Aorta (tissue), 5 donors: Measurements from ENCODE around the gene SLC22A3. TPM values are rescaled to one million over a fixed set of nuclear protein-coding genes. Genes with fewer than 3 reads are reported as not detected.
"Not testable (repeated sequence)": the region's sequence is repeated elsewhere in the genome, so short reads cannot be mapped to it uniquely, and the experiment has no call there.

Source experiments
- ATAC-seq: fragments of 200-7000 bp; cut with Tn5 transposase; one replicate; pipeline ENCODE4 v1.9.1; 2022; ENCODE audit warnings: moderate library complexity; ENCODE audit not compliant: low FRiP score
- DNase-seq, 2 donors: peaks; one replicate each; pipeline ENCODE4 v3.0.0-alpha.2; 2020
- H3K27ac ChIP-seq, 2 donors: one replicate each; pipeline ENCODE4 v1.5.1; 2013; ENCODE audit warnings: low read length in 2 of 2, mild to moderate bottlenecking in 2 of 2, moderate library complexity in 2 of 2, control low read depth in 1 of 2, inconsistent platforms in 1 of 2, low read depth in 1 of 2
- H3K27me3 ChIP-seq, 2 donors: one replicate each; pipeline ENCODE4 v1.6.1; 2013; ENCODE audit warnings: control low read depth in 1 of 2, low read length in 1 of 2, mild to moderate bottlenecking in 1 of 2, moderate library complexity in 1 of 2; ENCODE audit not compliant: insufficient read depth in 2 of 2, control insufficient read depth in 1 of 2
- H3K36me3 ChIP-seq, 2 donors: one replicate each; pipeline ENCODE4 v1.6.1; 2013; ENCODE audit warnings: control low read depth in 1 of 2, low read length in 1 of 2, mild to moderate bottlenecking in 1 of 2; ENCODE audit not compliant: insufficient read depth in 2 of 2, control insufficient read depth in 1 of 2
- H3K4me1 ChIP-seq, 2 donors: one replicate each; pipeline ENCODE4 v1.6.1; 2013; ENCODE audit warnings: low read length in 2 of 2, control low read depth in 1 of 2, mild to moderate bottlenecking in 1 of 2, moderate library complexity in 1 of 2; ENCODE audit not compliant: insufficient read depth in 2 of 2, control insufficient read depth in 1 of 2
- H3K4me3 ChIP-seq, 2 donors: one replicate each; pipeline ENCODE4 v1.5.1; 2013; ENCODE audit warnings: low read length in 2 of 2, control low read depth in 1 of 2, mild to moderate bottlenecking in 1 of 2
- H3K9me3 ChIP-seq: one replicate; pipeline ENCODE4 v1.6.1; 2013; ENCODE audit warnings: mild to moderate bottlenecking, low read length; ENCODE audit not compliant: control insufficient read depth
- WGBS, 2 donors: extraction: QIAGEN DNeasy Blood & Tissue Kit; methylation state at CpG; one replicate each; pipeline ENCODE4 v1.1.7; 2013; 5-methylcytosine and 5-hydroxymethylcytosine counted together
- intact Hi-C, 2 donors: fragments of 100-400 bp; cut with DNase I; formaldehyde crosslinking; loops; one replicate each; pipeline versions ENCODE4 v1.14.2 to v1.15.0; 2022
- polyA plus RNA-seq, 2 donors: library from polyadenylated mRNA; stranded (reverse); fragments of 200-250 nt; gene quantifications; one replicate each; pipeline ENCODE4 v1.2.3, GENCODE V29; 2013
- total RNA-seq, 2 donors: library from RNA; stranded (reverse); fragmentation: NEBNext Ultra II Directional; extraction: Animal tissue kit (Norgen Biotek cat#: 25700); gene quantifications; one replicate each; pipeline ENCODE4 v1.2.1, GENCODE V29; 2021
- donor health status: healthy with polysubstance abuse.
- donor health status: Bipolar disorder and iron deficiency.
- donor health status: DM: no; HTN: no; CAD: no.
- donor health status: DM: no; HTN: no; CAD: no.
- donor health status: DM: yes; HTN: yes; CAD: no.

The SLC22A3 gene
- total and polyA plus RNA-seq, 4 donors = 28.1 to 61.0 (median 40.8) TPM

DNA sequence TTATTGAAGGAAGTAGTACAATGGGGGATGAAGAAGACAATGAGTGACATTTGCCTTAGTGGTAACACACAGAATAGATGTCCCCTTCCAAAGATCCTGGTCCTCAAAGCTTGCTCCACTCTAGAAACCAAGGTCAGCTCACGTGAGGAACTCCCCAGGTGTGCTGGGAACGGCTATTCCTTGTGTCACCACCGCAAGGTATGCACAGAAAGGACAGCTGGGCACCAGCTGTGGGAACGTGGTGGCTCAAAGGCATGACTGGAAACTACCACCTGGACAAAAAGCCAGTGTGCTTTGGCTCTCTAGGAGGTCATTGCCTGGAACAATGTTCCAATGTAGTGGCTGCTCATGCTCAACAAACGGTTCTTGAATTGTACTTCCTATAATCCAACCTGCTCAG lies 94.0 kb downstream of the SLC22A3 start:
- H3K4me1 ChIP-seq = no peaks in the 10 kb centered on the region
- no peak for DNase-seq
- H3K27me3 ChIP-seq = no peaks in the 10 kb centered on the region
- intact Hi-C loops = no loop called here
- H3K27ac ChIP-seq = no peak overlapping the region
- H3K36me3 ChIP-seq = peaks cover 5 to 13% of the 10 kb centered on the region in 2 donors
- no peak for ATAC-seq
- H3K9me3 ChIP-seq = no peaks in the 10 kb centered on the region
- WGBS, 2 donors = 81 to 88% methylated on average over 5 of the region's 5 CpGs
- no peak overlapping the region for H3K4me3 ChIP-seq

DNA sequence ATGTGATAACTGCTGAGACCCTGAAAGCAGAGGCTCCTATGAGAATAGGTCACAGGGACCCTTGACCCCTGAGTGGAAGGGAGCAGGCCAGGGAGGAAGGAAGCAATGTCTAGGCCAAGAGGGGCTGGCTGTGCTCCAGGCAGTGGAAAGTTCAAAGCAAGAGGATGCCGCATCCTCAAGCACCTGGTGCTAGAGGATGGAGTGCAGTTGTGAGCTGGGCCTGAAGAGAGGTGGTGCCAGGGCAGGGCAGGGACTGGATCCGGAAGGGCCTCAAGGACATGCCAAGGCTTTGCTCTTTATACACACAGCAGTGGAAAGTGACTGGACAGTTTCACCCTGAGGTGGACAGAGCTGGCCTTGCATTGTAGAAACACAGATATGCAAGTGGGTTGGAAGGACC lies 97.0 kb downstream of the SLC22A3 start:
- H3K4me1 ChIP-seq = no peaks in the 10 kb centered on the region
- DNase-seq (no peak), ATAC-seq (no peak)
- H3K36me3 ChIP-seq = peaks cover 0 to 13% of the 10 kb centered on the region in 2 donors
- no peaks in the 10 kb centered on the region for H3K9me3 ChIP-seq
- peak overlapping the region in 1 of 2 donors; percentile 10 for H3K27ac ChIP-seq
- H3K27me3 ChIP-seq = no peaks in the 10 kb centered on the region
- WGBS, 2 donors = 96 to 98% methylated on average over 2 of the region's 2 CpGs
- no peak overlapping the region for H3K4me3 ChIP-seq
- intact Hi-C loops = no loop called here

DNA sequence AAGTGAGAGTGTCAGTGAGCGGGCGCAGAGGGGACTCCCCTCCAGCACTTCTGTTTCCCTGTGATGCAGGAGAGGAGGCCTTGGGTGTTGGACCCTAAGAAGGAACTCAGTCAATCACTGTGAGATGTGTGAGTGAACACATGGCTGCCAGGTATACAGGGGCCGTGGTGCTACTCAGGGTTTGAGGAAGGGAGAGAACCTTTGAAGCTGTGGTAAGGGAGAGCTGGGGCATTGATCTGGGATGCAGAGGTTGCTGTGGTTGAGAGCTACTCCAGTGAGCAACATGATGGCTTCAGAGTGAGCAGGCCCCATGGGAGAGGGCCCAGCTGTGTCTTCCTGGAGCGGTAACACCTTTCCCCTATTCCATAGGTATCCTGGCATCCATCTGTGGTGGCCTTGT lies 99.2 kb downstream of the SLC22A3 start:
- Histone ChIP-seq H3K27me3 (no peaks in the 10 kb centered on the region), H3K4me1 (no peaks in the 10 kb centered on the region), H3K27ac (peak overlapping the region in 1 of 2 donors; percentile 61), H3K9me3 (no peaks in the 10 kb centered on the region), H3K36me3 (peaks cover 0 to 14% of the 10 kb centered on the region in 2 donors), H3K4me3 (no peak overlapping the region)
- WGBS, 2 donors = 97 to 98% methylated on average over 4 of the region's 4 CpGs
- no peak for DNase-seq
- intact Hi-C loops = no loop called here
- ATAC-seq = no peak

DNA sequence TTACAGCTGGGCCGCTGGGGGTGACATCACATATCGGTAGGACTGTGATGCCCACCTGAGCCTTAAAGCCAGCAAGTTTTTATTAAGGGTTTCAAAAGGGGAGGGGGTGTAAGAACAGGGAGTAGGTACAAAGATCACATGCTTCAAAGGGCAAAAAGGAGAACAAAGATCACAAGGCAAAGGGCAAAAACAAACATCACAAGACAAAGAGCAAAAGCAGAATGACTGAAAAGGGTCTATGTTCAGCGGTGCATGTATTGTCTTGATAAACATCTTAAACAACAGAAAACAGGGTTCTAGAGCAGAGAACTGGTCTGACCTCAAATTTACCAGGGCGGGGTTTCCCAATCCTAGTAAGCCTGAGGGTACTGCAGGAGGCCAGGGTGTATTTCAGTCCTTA lies 101.6 kb downstream of the SLC22A3 start:
- H3K4me1 ChIP-seq, H3K36me3 ChIP-seq, H3K27ac ChIP-seq, H3K4me3 ChIP-seq, DNase-seq, H3K9me3 ChIP-seq, ATAC-seq, H3K27me3 ChIP-seq: not testable (repeated sequence)
- intact Hi-C loops = loop anchor here (10.0 kb wide), 2 partner anchors 225 to 585 kb away; no protein-coding TSS in a partner anchor
- whole genome bisulfite sequencing, 2 donors = 93 to 97% methylated on average over 4 of the region's 4 CpGs

DNA sequence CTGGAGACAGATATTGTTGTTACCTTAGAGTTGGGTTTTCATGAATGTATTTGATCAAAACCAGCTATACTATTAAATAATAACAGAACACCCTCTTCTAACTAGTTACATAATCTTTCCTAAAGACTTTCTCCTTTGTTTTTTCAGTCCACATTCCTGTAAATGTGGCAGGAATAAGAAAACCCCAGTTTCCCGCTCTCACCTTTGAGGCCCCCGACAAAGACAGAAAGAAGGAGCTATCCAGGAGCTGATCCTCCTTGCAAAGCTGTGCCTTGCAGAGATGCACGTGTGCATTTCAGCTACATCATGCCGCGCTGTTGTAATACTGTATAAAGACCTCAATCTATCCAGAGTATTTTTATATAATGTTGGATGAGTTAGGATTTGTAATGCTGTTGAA lies 102.7 kb downstream of the SLC22A3 start:
- H3K27me3 ChIP-seq = no peaks in the 10 kb centered on the region
- 90 to 94% methylated on average over 5 of the region's 5 CpGs for WGBS, 2 donors
- no peaks in the 10 kb centered on the region for H3K4me1 ChIP-seq
- H3K27ac ChIP-seq = no peak overlapping the region
- DNase-seq (no peak), ATAC-seq (no peak)
- no peak overlapping the region for H3K4me3 ChIP-seq
- intact Hi-C loops = loop anchor here (10.0 kb wide), 2 partner anchors 226 to 586 kb away; no protein-coding TSS in a partner anchor
- H3K9me3 ChIP-seq = no peaks in the 10 kb centered on the region
- H3K36me3 ChIP-seq = peaks cover 0 to 7% of the 10 kb centered on the region in 2 donors

DNA sequence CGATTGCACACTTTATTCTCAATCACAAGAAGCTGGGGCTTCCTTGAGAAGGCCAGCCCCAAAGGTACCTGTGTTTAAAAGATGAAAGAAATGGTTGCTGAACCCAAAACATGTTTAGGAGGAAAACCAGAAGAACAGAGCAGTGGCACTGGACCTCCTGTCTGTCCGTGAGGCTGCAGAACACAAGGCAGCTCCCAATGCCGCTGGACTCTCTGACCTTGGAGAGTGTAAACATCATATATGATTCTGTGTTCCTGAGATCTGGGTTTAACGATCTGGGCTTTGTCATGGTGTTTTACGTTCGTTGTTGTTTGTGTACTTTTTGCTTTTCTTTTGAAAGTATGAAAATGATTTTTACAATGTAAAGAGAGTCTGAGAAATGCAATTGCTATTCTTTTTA lies 106.1 kb downstream of the SLC22A3 start:
- no peak for DNase-seq
- H3K4me3 ChIP-seq = no peak overlapping the region
- ATAC-seq = no peak
- no peaks in the 10 kb centered on the region for H3K27me3 ChIP-seq
- H3K27ac ChIP-seq = no peak overlapping the region
- no peaks in the 10 kb centered on the region for H3K9me3 ChIP-seq
- peaks cover 0 to 1% of the 10 kb centered on the region in 2 donors for H3K36me3 ChIP-seq
- H3K4me1 ChIP-seq = no peaks in the 10 kb centered on the region
- WGBS, 2 donors = 82 to 83% methylated on average over 6 of the region's 6 CpGs
- intact Hi-C loops = loop anchor here (2.0 to 10.0 kb wide), 4 partner anchors 230 to 590 kb away; no protein-coding TSS in a partner anchor

DNA sequence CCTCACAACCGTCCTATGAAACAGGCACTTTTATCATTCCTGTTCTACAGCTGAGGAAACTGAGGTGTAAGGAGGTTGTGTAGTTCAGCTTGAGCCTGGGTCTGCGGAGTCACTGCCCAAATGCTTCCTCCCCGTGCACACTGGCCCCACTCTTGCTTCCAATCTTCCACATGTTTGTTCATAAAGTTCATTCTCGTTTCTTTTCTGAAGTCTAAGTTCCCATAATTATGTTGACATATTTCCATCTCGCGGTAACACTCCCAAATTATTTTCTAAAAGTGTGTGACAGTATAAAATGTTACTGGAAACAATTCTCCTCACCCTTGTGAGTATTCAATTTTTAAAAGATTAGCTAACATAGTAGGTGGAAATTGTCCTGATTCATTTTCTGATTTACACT lies 106.9 kb downstream of the SLC22A3 start:
- intact Hi-C loops = loop anchor here (1.0 to 10.0 kb wide), 5 partner anchors 230 to 590 kb away; no protein-coding TSS in a partner anchor
- Histone ChIP-seq H3K36me3 (peaks cover 0 to 1% of the 10 kb centered on the region in 2 donors), H3K9me3 (no peaks in the 10 kb centered on the region), H3K4me1 (no peaks in the 10 kb centered on the region), H3K27ac (no peak overlapping the region), H3K27me3 (no peaks in the 10 kb centered on the region), H3K4me3 (no peak overlapping the region)
- 36% methylated on average over 6 of the region's 6 CpGs for WGBS, 2 donors
- DNase-seq (no peak), ATAC-seq (no peak)

DNA sequence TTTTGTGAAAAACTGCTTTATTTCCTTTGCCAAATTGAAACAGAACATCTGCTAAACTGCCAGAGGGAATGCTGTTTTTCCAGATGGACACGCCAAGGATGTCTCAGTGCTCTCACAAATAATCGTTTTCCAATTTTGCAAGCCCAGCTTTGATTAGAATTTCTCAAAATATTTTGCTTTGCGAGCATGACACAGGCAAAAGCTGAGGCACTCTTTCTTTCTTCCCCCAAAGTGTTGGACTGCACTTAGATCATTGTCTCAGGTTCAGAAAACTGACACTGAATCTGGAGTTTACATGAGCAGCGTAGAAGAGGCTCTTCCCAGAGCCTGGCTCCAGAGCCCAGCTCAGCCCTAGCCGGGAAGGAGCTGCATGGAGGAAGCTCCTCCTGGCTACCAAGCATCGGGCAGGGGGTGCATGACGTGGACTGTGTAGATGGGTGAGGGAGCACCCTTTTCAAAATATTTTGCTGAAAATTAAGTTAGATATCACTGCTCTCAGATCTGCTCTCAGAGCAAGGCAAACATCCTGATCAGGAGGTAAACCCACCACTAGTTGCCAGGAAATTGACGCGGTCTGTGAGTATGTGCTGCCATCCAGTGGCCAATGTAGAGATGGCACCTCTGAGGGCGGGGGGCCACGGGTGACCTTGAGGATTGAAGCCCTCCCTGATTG lies 107.5 kb downstream of the SLC22A3 start:
- no peaks in the 10 kb centered on the region for H3K9me3 ChIP-seq
- H3K27me3 ChIP-seq = no peaks in the 10 kb centered on the region
- H3K27ac ChIP-seq = peak overlapping the region in 1 of 2 donors; percentile 79
- DNase-seq (peak; percentile 57 to 82), ATAC-seq (peak; percentile 90)
- no peak overlapping the region for H3K4me3 ChIP-seq
- WGBS, 2 donors = 3 to 4% methylated on average over 11 of the region's 11 CpGs
- H3K36me3 ChIP-seq = peaks cover 0 to 1% of the 10 kb centered on the region in 2 donors
- intact Hi-C loops = loop anchor here (1.0 to 10.0 kb wide), 8 partner anchors 80 to 591 kb away; no protein-coding TSS in a partner anchor
- no peaks in the 10 kb centered on the region for H3K4me1 ChIP-seq

DNA sequence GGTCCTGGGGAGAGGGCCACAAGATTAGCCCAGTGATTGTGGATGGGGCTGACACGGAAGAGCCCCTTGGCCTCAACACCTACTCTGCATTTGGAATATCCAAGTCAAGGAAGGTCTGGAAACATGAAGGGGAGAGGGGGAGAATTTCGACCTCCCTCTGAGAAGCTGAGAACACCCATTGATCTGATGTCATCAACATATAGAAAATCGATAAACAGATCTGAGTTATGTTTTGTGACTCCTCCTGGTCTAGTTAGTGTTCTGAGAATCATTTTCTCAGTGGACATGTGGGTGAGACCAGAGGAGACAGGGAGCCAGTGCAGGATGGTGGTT lies 108.0 kb downstream of the SLC22A3 start:
- Histone ChIP-seq H3K4me3 (no peak overlapping the region), H3K27ac (no peak overlapping the region), H3K9me3 (no peaks in the 10 kb centered on the region), H3K27me3 (no peaks in the 10 kb centered on the region), H3K4me1 (no peaks in the 10 kb centered on the region), H3K36me3 (peaks cover 0 to 1% of the 10 kb centered on the region in 2 donors)
- DNase-seq (no peak), ATAC-seq (no peak)
- intact Hi-C loops = loop anchor here (1.0 to 10.0 kb wide), 5 partner anchors 79 to 591 kb away; no protein-coding TSS in a partner anchor
- 31% methylated on average over 3 of the region's 3 CpGs for WGBS, 2 donors
